Adrenal gland (tissue), 5 donors: ENCODE data around the gene GPRIN2.

Experiments
- POLR2A ChIP-seq, 2 donors: fragments of 450-650 bp; IDR thresholded peaks; one replicate each; pipeline ENCODE4 v1.6.1; 2017; ENCODE audit warnings: antibody characterized with exemption in 2 of 2, mild to moderate bottlenecking in 2 of 2, moderate library complexity in 1 of 2
- TF ChIP-seq, protein P1 (sequence below), 6 experiments: fragments of 450-650 bp in 4 of 6; fragments of 200-600 bp in 2 of 6; sonication (generic) in 1 of 6; IDR thresholded peaks; 1 replicate in 5 of 6; 2 replicates in 1 of 6; pipeline versions ENCODE4 v1.5.1 to v1.8.0; 2016 to 2021; ENCODE audit warnings: antibody characterized with exemption in 6 of 6, mild to moderate bottlenecking in 2 of 6, moderate library complexity in 1 of 6
- donor health status: DM: no; HTN: no; CAD: no.

GRCh38 chr10:46542567-46543465 lies 13.6 kb downstream of the GPRIN2 start:
- TF ChIP-seq, protein P1, sequence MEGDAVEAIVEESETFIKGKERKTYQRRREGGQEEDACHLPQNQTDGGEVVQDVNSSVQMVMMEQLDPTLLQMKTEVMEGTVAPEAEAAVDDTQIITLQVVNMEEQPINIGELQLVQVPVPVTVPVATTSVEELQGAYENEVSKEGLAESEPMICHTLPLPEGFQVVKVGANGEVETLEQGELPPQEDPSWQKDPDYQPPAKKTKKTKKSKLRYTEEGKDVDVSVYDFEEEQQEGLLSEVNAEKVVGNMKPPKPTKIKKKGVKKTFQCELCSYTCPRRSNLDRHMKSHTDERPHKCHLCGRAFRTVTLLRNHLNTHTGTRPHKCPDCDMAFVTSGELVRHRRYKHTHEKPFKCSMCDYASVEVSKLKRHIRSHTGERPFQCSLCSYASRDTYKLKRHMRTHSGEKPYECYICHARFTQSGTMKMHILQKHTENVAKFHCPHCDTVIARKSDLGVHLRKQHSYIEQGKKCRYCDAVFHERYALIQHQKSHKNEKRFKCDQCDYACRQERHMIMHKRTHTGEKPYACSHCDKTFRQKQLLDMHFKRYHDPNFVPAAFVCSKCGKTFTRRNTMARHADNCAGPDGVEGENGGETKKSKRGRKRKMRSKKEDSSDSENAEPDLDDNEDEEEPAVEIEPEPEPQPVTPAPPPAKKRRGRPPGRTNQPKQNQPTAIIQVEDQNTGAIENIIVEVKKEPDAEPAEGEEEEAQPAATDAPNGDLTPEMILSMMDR (IDR thresholded peaks at IDR 0.05), result no peak
- no peak for TF ChIP-seq POLR2A (IDR thresholded peaks at IDR 0.05)
